Osteoblast (primary cell): ENCODE results near the gene OR7G2. TPM values are rescaled to one million over a fixed set of nuclear protein-coding genes. Genes with fewer than 3 reads are reported as not detected.
A peak's percentile ranks its signal among the peaks of the same experiment; 100 is the strongest.

Experiments
- DNase-seq: peaks from one replicate; pipeline ENCODE4 v3.0.0; 2011; ENCODE audit warnings: low spot score, mixed read lengths; ENCODE audit not compliant: insufficient read length; ENCODE audit errors: missing footprints
- H2AFZ ChIP-seq: 2 replicates; pipeline ENCODE4 v1.6.0; 2011; ENCODE audit warnings: mild to moderate bottlenecking, low read length
- H3K27ac ChIP-seq: 2 replicates; pipeline ENCODE4 v1.5.1; 2011; ENCODE audit warnings: mild to moderate bottlenecking, low read depth, low read length, moderate library complexity
- H3K27me3 ChIP-seq: 2 replicates; pipeline ENCODE4 v1.6.0; 2012; ENCODE audit warnings: mild to moderate bottlenecking, control low read depth, inconsistent platforms, low read length, moderate library complexity; ENCODE audit not compliant: insufficient read depth
- H3K36me3 ChIP-seq: 2 replicates; pipeline ENCODE4 v1.5.1; 2011; ENCODE audit warnings: mild to moderate bottlenecking, low read length, control low read depth, moderate library complexity; ENCODE audit not compliant: insufficient read depth
- H3K4me1 ChIP-seq: 2 replicates; pipeline ENCODE4 v1.5.1; 2011; ENCODE audit warnings: mild to moderate bottlenecking, low read length, control low read depth, moderate library complexity; ENCODE audit not compliant: insufficient read depth
- H3K4me2 ChIP-seq: 2 replicates; pipeline ENCODE4 v1.6.0; 2011; ENCODE audit warnings: mild to moderate bottlenecking, low read length; ENCODE audit not compliant: insufficient read depth
- H3K4me3 ChIP-seq: fragments of 200-600 bp; sonication (generic); 3 replicates; pipeline ENCODE4 v1.5.1; 2012; ENCODE audit warnings: mild to moderate bottlenecking, low read length, inconsistent platforms; ENCODE audit not compliant: insufficient read depth
- H3K79me2 ChIP-seq: 2 replicates; pipeline ENCODE4 v1.6.0; 2012; ENCODE audit warnings: mild to moderate bottlenecking, low read length, control low read depth, inconsistent platforms; ENCODE audit not compliant: insufficient read depth
- H3K9me3 ChIP-seq: 2 replicates; pipeline ENCODE4 v1.5.1; 2011; ENCODE audit warnings: low read depth, low read length, control low read depth
- H4K20me1 ChIP-seq: 2 replicates; pipeline ENCODE4 v1.6.0; 2012; ENCODE audit warnings: mild to moderate bottlenecking, low read length, control low read depth; ENCODE audit not compliant: insufficient read depth
- CTCF ChIP-seq: IDR thresholded peaks from 2 replicates; pipeline ENCODE4 v1.5.1; 2011; ENCODE audit warnings: mild to moderate bottlenecking, low read depth, low read length, moderate library complexity; ENCODE audit errors: extremely low read depth
- total RNA-seq: library from RNA; depleted of rRNA; stranded (reverse); fragments of >200 nt; gene quantifications from 2 replicates; pipeline ENCODE4 v1.2.3, GENCODE V29; 2012

The OR7G2 gene
- not detected in 2 replicates for total RNA-seq

- no peak within 1 kb of the TSS for H2AFZ ChIP-seq
- H3K4me2 ChIP-seq = no peak within 1 kb of the TSS
- no peaks in the 10 kb centered on the region for H3K9me3 ChIP-seq
- H4K20me1 ChIP-seq = no peaks in the 10 kb centered on the region
- H3K36me3 ChIP-seq = no peaks in the 10 kb centered on the region
- H3K27ac ChIP-seq = no peak within 1 kb of the TSS
- no peaks in the 10 kb centered on the region for H3K27me3 ChIP-seq
- no peak for DNase-seq
- TF ChIP-seq CTCF = no peak
- H3K79me2 ChIP-seq = no peaks in the 10 kb centered on the region
- H3K4me1 ChIP-seq = no peaks in the 10 kb centered on the region
- no peak within 1 kb of the TSS for H3K4me3 ChIP-seq
Measured at GRCh38 chr19:9107375-9107774, at the start of gene OR7G2. Gene OR7G2, minus strand, starts transcription at chr19:9107475. Its CDS starts 4,232 bp downstream, at chr19:9103243.

GRCh38 chr19:9156304-9156703, 49.0 kb upstream of the OR7G2 start:
- no peak overlapping the region for H3K4me2 ChIP-seq
- no peak overlapping the region for H3K27ac ChIP-seq
- peaks cover 13% of the 10 kb centered on the region for H4K20me1 ChIP-seq
- peaks cover 54% of the 10 kb centered on the region for H3K36me3 ChIP-seq
- H3K79me2 ChIP-seq = peaks cover 62% of the 10 kb centered on the region
- no peak for DNase-seq
- H3K4me1 ChIP-seq = no peaks in the 10 kb centered on the region
- H3K27me3 ChIP-seq = no peaks in the 10 kb centered on the region
- no peak overlapping the region for H2AFZ ChIP-seq
- no peak for TF ChIP-seq CTCF
- H3K4me3 ChIP-seq = no peak overlapping the region
- H3K9me3 ChIP-seq = peaks cover 16% of the 10 kb centered on the region

- Histone ChIP-seq H3K4me2 (no peak overlapping the region), H4K20me1 (peaks cover 20% of the 10 kb centered on the region), H3K4me3 (no peak overlapping the region), H3K79me2 (peaks cover 69% of the 10 kb centered on the region), H3K27me3 (no peaks in the 10 kb centered on the region), H3K4me1 (no peaks in the 10 kb centered on the region), H2AFZ (no peak overlapping the region), H3K27ac (no peak overlapping the region), H3K9me3 (peaks cover 10% of the 10 kb centered on the region), H3K36me3 (peaks cover 47% of the 10 kb centered on the region)
- no peak for TF ChIP-seq CTCF
- DNase-seq = peak; percentile 65
Measured at GRCh38 chr19:9155591-9155990, 48.3 kb upstream of the OR7G2 start.

GRCh38 chr19:9151367-9151766, 44.1 kb upstream of the OR7G2 start:
- Histone ChIP-seq H4K20me1 (peaks cover 43% of the 10 kb centered on the region), H3K4me3 (no peak overlapping the region), H3K36me3 (peaks cover 12% of the 10 kb centered on the region), H3K27me3 (no peaks in the 10 kb centered on the region), H3K4me2 (no peak overlapping the region), H3K27ac (no peak overlapping the region), H3K4me1 (no peaks in the 10 kb centered on the region), H3K9me3 (peaks cover 2% of the 10 kb centered on the region), H2AFZ (no peak overlapping the region), H3K79me2 (peaks cover 97% of the 10 kb centered on the region)
- TF ChIP-seq CTCF = no peak
- no peak for DNase-seq
